ENCODE data around the gene GFM2. TPM values are rescaled to one million over a fixed set of nuclear protein-coding genes. Genes with fewer than 3 reads are reported as not detected.
A peak's percentile ranks its signal among the peaks of the same experiment; 100 is the strongest.
"Not testable (repeated sequence)": the region's sequence is repeated elsewhere in the genome, so short reads cannot be mapped to it uniquely, and the experiment has no call there.

The GFM2 gene
- total RNA-seq, 1 donor from 2014 or later, result 32.0 TPM

- no peak for DNase-seq (ENCODE audit: extremely low spot score, unreplicated experiment)
- no peak overlapping the region for H3K27ac Mint-ChIP-seq
These were observed 32.3 kb upstream of the GFM2 start for GRCh38 chr5:74798977-74799911.

GRCh38 chr5:74791669-74792068, 24.8 kb upstream of the GFM2 start:
- not testable (repeated sequence) for H3K27ac Mint-ChIP-seq

More at GRCh38 chr5:74798977-74799911, 32.3 kb upstream of the GFM2 start:
- H3K27me3 Mint-ChIP-seq, result no peaks in the 10 kb centered on the region
- H3K4me3 Mint-ChIP-seq, result no peak overlapping the region
- no peaks in the 10 kb centered on the region for H3K4me1 Mint-ChIP-seq (ENCODE audit: unreplicated experiment)
- no peak for TF ChIP-seq CTCF (conservative IDR thresholded peaks at IDR 0.05)
- peaks cover 9% of the 10 kb centered on the region for H3K36me3 Mint-ChIP-seq
- H3K9me3 Mint-ChIP-seq, result no peaks in the 10 kb centered on the region

GRCh38 chr5:74787424-74787823, 20.5 kb upstream of the GFM2 start:
- Mint-ChIP-seq H3K4me3 (no peak overlapping the region), H3K36me3 (peaks cover 47% of the 10 kb centered on the region), H3K27ac (no peak overlapping the region), H3K9me3 (peaks cover 5% of the 10 kb centered on the region), H3K4me1 (ENCODE audit: unreplicated experiment) (no peaks in the 10 kb centered on the region), H3K27me3 (no peaks in the 10 kb centered on the region)
- TF ChIP-seq CTCF (conservative IDR thresholded peaks at IDR 0.05), result no peak
- DNase-seq (ENCODE audit: extremely low spot score, unreplicated experiment), result no peak

More at GRCh38 chr5:74791669-74792068, 24.8 kb upstream of the GFM2 start:
- not testable (repeated sequence) for H3K4me1 Mint-ChIP-seq (ENCODE audit: unreplicated experiment); DNase-seq (ENCODE audit: extremely low spot score, unreplicated experiment); H3K4me3 Mint-ChIP-seq; H3K27me3 Mint-ChIP-seq; H3K9me3 Mint-ChIP-seq
- peaks cover 51% of the 10 kb centered on the region for H3K36me3 Mint-ChIP-seq

GRCh38 chr5:74786851-74787250, 19.9 kb upstream of the GFM2 start:
- DNase-seq (ENCODE audit: extremely low spot score, unreplicated experiment), result no peak
- Mint-ChIP-seq H3K4me1 (ENCODE audit: unreplicated experiment) (no peaks in the 10 kb centered on the region), H3K36me3 (peaks cover 43% of the 10 kb centered on the region), H3K9me3 (peaks cover 5% of the 10 kb centered on the region), H3K27me3 (no peaks in the 10 kb centered on the region), H3K4me3 (no peak overlapping the region), H3K27ac (no peak overlapping the region)
- peak; percentile 14 for TF ChIP-seq CTCF (conservative IDR thresholded peaks at IDR 0.05)

DNA sequence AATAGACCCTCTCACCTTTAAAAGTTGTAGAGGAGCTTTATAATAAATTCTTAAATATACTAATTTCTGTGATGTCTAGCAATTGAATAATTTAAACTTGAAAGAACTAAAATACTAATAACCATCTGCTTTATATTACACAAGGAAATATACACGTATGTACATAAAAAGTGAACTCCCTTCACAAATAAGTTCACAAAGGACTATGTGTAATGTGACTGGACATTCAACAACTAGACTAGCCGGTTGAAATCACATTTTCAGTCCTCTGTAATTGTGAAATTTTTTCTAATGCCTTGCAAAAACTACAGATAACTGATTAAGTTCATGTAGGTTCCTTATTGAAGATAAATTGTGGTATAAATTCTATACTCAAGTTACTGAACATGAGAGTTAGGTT, 11.7 kb upstream of the GFM2 start:
- peaks cover 3% of the 10 kb centered on the region for H3K4me1 Mint-ChIP-seq (ENCODE audit: unreplicated experiment)
- H3K27ac Mint-ChIP-seq, result no peak overlapping the region
- no peak for DNase-seq (ENCODE audit: extremely low spot score, unreplicated experiment)
- H3K36me3 Mint-ChIP-seq, result peaks cover 5% of the 10 kb centered on the region
- no peaks in the 10 kb centered on the region for H3K27me3 Mint-ChIP-seq
- no peaks in the 10 kb centered on the region for H3K9me3 Mint-ChIP-seq
- no peak for TF ChIP-seq CTCF (conservative IDR thresholded peaks at IDR 0.05)
- H3K4me3 Mint-ChIP-seq, result no peak overlapping the region

DNA sequence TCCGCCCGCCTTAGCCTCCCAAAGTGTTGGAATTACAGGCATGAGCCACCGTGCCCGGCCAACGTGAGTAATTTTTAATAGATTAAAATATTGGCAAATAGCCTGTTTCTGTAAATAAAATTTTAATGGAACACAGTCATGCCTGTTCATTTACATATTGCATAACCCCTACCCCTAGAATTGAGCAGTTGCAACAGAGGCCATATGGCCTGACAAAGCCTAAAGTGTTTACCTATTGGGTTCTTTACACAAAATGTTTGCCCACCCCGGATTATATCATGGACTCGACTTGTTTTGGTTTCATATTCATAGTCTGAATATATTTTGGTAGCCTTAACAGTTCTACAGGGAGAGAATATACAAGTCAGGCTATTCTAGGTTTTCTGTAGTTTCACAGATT, 5.4 kb upstream of the GFM2 start:
- H3K4me1 Mint-ChIP-seq (ENCODE audit: unreplicated experiment), result peaks cover 6% of the 10 kb centered on the region
- TF ChIP-seq CTCF (conservative IDR thresholded peaks at IDR 0.05), result no peak
- no peak overlapping the region for H3K4me3 Mint-ChIP-seq
- H3K9me3 Mint-ChIP-seq, result no peaks in the 10 kb centered on the region
- H3K27ac Mint-ChIP-seq, result no peak overlapping the region
- no peaks in the 10 kb centered on the region for H3K27me3 Mint-ChIP-seq
- no peak for DNase-seq (ENCODE audit: extremely low spot score, unreplicated experiment)
- peaks cover 24% of the 10 kb centered on the region for H3K36me3 Mint-ChIP-seq
